Lung (tissue), 16 donors: ENCODE data around the gene PODXL2. TPM values are rescaled to one million over a fixed set of nuclear protein-coding genes. Genes with fewer than 3 reads are reported as not detected.

ENCODE experiments used
- ATAC-seq: fragments of 200-7000 bp; cut with Tn5 transposase; one replicate; pipeline ENCODE4 v1.9.1; 2020; ENCODE audit warnings: moderate number of reproducible peaks; ENCODE audit not compliant: insufficient read depth, low FRiP score
- DNase-seq, 3 donors: peaks; one replicate each; pipeline ENCODE4 v3.0.0-alpha.2; 2013 to 2017
- H3K27ac ChIP-seq, 2 donors: one replicate each; pipeline ENCODE4 v1.5.1; 2013; ENCODE audit warnings: mild to moderate bottlenecking in 2 of 2, moderate library complexity in 2 of 2, control low read depth in 1 of 2, inconsistent platforms in 1 of 2, low read depth in 1 of 2, low read length in 1 of 2
- H3K27me3 ChIP-seq, 3 donors: one replicate each; pipeline ENCODE4 v1.5.1; 2013; ENCODE audit warnings: low read length in 2 of 3; ENCODE audit not compliant: control insufficient read depth in 3 of 3, insufficient read depth in 3 of 3
- H3K36me3 ChIP-seq, 4 donors: one replicate each; pipeline ENCODE4 v1.5.1; 2013; ENCODE audit warnings: low read length in 4 of 4, mild to moderate bottlenecking in 1 of 4, moderate library complexity in 1 of 4; ENCODE audit not compliant: control insufficient read depth in 4 of 4, insufficient read depth in 4 of 4
- H3K4me1 ChIP-seq, 5 donors: one replicate each; pipeline ENCODE4 v1.5.1; 2013; ENCODE audit warnings: low read length in 5 of 5, mild to moderate bottlenecking in 2 of 5, moderate library complexity in 1 of 5; ENCODE audit not compliant: control insufficient read depth in 5 of 5, insufficient read depth in 5 of 5
- H3K4me3 ChIP-seq: one replicate; pipeline ENCODE4 v1.5.1; 2013; ENCODE audit warnings: mild to moderate bottlenecking, control low read depth, moderate library complexity
- H3K9ac ChIP-seq, 2 donors: one replicate each; pipeline ENCODE4 v1.5.1; 2013; ENCODE audit warnings: low read length in 2 of 2, control low read depth in 1 of 2; ENCODE audit not compliant: insufficient read depth in 1 of 2
- H3K9me3 ChIP-seq, 4 donors: one replicate each; pipeline ENCODE4 v1.5.1; 2013; ENCODE audit warnings: low read length in 3 of 4, mild to moderate bottlenecking in 1 of 4, moderate library complexity in 1 of 4; ENCODE audit not compliant: control insufficient read depth in 4 of 4, insufficient read depth in 3 of 4
- CTCF ChIP-seq: IDR thresholded peaks from 2 replicates; pipeline ENCODE4 v1.5.1; 2012; ENCODE audit warnings: mild to moderate bottlenecking; ENCODE audit errors: control extremely low read depth, extremely low read depth
- WGBS, 2 donors: extraction: QIAGEN DNeasy Blood & Tissue Kit; methylation state at CpG; one replicate each; pipeline ENCODE4 v1.1.7; 2013; 5-methylcytosine and 5-hydroxymethylcytosine counted together
- long read RNA-seq, 5 donors: transcript quantifications; one replicate each; lab custom pipeline, GENCODE V29; 2026
- polyA plus RNA-seq, 2 donors: library from polyadenylated mRNA; stranded (reverse); fragments of 200-250 nt; gene quantifications; one replicate each; pipeline ENCODE4 v1.2.1, GENCODE V29; 2013
- total RNA-seq, 2 donors: library from RNA; depleted of rRNA in 1 of 2; stranded (reverse); fragments of >200 nt in 1 of 2; gene quantifications; one replicate each; pipeline ENCODE4 v1.2.1, GENCODE V29; 2014 to 2021
- donor health status: control.
- donor health status: control.
- donor health status: Bipolar disorder and iron deficiency.
- donor health status: healthy.
- donor health status: DM: yes; HTN: yes; CAD: no.

Gene PODXL2, protein sequence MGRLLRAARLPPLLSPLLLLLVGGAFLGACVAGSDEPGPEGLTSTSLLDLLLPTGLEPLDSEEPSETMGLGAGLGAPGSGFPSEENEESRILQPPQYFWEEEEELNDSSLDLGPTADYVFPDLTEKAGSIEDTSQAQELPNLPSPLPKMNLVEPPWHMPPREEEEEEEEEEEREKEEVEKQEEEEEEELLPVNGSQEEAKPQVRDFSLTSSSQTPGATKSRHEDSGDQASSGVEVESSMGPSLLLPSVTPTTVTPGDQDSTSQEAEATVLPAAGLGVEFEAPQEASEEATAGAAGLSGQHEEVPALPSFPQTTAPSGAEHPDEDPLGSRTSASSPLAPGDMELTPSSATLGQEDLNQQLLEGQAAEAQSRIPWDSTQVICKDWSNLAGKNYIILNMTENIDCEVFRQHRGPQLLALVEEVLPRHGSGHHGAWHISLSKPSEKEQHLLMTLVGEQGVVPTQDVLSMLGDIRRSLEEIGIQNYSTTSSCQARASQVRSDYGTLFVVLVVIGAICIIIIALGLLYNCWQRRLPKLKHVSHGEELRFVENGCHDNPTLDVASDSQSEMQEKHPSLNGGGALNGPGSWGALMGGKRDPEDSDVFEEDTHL
- total RNA-seq, result 1 to 10 TPM; 4.7 to 7.3 TPM
- polyA plus RNA-seq, result 1 to 10 TPM; 3.1 to 4.6 TPM
- long read RNA-seq, donor 1, transcript PODXL2-201 (8 exons, 2,186 nt), result major isoform, 11 of 11 reads
- long read RNA-seq, donor 1, partial matches to known transcripts, result 0 of 11 reads
- long read RNA-seq, donor 1, other reads (novel, unspliced or antisense), result 0 of 11 reads
- long read RNA-seq, donor 2, transcript PODXL2-201 (8 exons, 2,186 nt), result major isoform, 5 of 5 reads
- long read RNA-seq, donor 2, partial matches to known transcripts, result 0 of 5 reads
- long read RNA-seq, donor 2, other reads (novel, unspliced or antisense), result 0 of 5 reads
- long read RNA-seq, donor 3, partial matches to known transcripts, result 0 of 1 reads
- long read RNA-seq, donor 3, other reads (novel, unspliced or antisense), result 0 of 1 reads
- long read RNA-seq, donor 4, partial matches to known transcripts, result 0 of 1 reads
- long read RNA-seq, donor 4, other reads (novel, unspliced or antisense), result 0 of 1 reads
- long read RNA-seq, donor 5, transcript PODXL2-201 (8 exons, 2,186 nt), result major isoform, 9 of 16 reads
- long read RNA-seq, donor 5, partial matches to known transcripts, result 7 of 16 reads
- long read RNA-seq, donor 5, other reads (novel, unspliced or antisense), result 0 of 16 reads

DNA sequence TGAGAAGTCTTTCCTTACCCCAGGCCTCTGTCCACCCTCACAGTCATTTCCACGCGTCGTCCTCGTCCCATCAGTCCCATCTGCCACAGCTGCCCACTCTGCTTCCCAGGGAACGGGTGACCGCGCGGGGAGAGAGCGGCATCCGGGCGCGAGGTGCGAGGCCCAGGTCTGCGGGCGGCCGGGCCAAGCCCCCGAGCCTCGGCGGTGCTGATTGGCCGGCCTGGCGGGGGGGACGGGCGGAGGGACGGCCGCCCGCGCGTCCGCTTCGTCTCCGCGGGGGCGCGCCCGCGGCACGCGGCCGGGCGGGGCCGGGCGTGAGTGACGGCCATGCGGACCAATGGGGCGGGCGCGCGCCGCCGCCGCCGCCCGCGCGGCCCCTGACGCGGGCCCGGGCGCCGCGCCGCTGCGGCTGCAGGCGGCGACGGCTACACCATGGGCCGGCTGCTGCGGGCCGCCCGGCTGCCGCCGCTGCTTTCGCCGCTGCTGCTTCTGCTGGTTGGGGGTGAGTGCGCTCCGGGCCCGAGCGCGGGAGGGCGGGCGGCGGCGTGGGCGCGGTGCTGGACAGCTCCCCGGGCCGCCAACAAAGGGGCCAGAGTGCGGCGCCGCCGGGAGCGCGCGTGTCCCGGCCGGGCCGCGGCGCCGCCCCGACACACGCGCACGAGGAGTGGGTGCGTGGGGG, at the start of gene PODXL2:
Gene PODXL2, plus strand, starts transcription at position 398 of the 679 bp plus-strand sequence. Its CDS starts 35 bp downstream, at position 433.
- Histone ChIP-seq H3K4me3 (peak within 1 kb of the TSS; percentile 47), H3K9me3 (peaks cover 0 to 3% (median 0%) of the 10 kb centered on the region in 4 donors), H3K27ac (no peak within 1 kb of the TSS), H3K27me3 (peaks cover 0 to 15% (median 3%) of the 10 kb centered on the region in 3 donors), H3K36me3 (no peaks in the 10 kb centered on the region), H3K4me1 (peaks cover 0 to 16% (median 15%) of the 10 kb centered on the region in 5 donors), H3K9ac (no peak within 1 kb of the TSS)
- DNase-seq, result peak; percentile 59 to 80 (median 73)
- no peak for TF ChIP-seq CTCF
- WGBS, 2 donors, result 7 to 9% methylated on average over 35 to 105 of the region's 105 CpGs
- peak; percentile 55 for ATAC-seq

DNA sequence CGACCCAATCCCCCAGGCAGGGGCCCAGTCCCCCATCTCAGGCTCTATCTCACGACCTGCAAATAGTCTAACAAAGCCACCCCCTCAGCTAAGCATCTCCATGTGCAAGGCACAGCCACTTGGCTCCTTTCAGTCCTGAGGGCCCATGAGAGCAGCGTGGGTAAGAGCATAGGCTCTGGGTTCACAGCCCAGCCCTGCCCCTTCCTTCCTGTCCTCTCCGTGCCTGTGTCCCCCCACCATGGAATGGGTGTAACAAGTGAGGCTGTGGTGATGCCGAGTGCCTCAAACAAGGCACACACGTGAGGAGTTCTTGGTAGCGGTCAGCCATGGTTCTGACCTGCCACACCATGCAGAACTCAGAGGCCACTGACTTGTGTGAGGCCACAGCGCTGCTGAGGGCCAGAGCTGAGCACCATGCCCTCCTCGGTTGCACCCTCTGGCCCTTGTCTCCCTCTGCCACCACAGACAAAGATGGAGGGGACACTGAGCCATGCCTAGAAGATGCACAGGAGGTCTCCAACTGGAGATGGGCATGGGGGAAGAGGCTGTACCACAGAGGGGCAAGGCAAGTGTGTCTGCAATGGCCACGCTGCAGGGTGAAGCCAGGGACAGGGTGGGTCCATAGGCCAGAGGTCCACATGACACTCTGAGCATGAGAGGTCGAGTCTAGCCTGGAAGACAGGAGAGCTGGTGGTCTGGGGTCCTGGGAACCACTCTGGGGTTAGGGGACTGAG, 48.5 kb upstream of the PODXL2 start:
- 71 to 77% methylated on average over 11 of the region's 11 CpGs for WGBS, 2 donors
- H3K36me3 ChIP-seq, result peaks cover 0 to 40% (median 9%) of the 10 kb centered on the region in 4 donors
- no peaks in the 10 kb centered on the region for H3K9me3 ChIP-seq
- no peak for TF ChIP-seq CTCF
- no peak overlapping the region for H3K27ac ChIP-seq
- H3K4me1 ChIP-seq, result peaks cover 0 to 14% (median 0%) of the 10 kb centered on the region in 5 donors
- H3K4me3 ChIP-seq, result no peak overlapping the region
- ATAC-seq (no peak), DNase-seq (no peak)
- no peak overlapping the region for H3K9ac ChIP-seq
- no peaks in the 10 kb centered on the region for H3K27me3 ChIP-seq

DNA sequence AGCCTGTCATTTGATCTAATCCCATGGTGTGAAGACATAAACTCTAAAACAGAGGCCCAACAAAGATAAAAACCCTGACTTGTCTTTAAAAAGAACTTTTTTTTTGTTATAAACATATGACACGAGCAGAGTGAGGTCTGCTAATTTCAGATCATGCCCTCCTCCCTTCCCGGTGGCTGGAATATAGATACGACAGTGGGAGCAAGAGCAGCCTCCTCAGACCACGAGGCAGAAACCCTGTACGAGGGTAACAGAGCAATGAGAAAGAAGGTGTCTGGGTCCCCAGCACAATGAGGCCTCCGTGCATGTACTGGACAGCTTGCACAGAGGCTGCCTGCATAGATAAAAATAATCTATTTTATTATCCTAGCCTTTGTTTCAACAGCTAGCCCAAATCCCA, 44.3 kb upstream of the PODXL2 start:
- no peak for TF ChIP-seq CTCF
- no peak overlapping the region for H3K9ac ChIP-seq
- 93 to 97% methylated on average over 6 of the region's 6 CpGs for WGBS, 2 donors
- no peak overlapping the region for H3K4me3 ChIP-seq
- peaks cover 0 to 32% (median 10%) of the 10 kb centered on the region in 5 donors for H3K4me1 ChIP-seq
- no peak for ATAC-seq
- H3K27me3 ChIP-seq, result no peaks in the 10 kb centered on the region
- H3K27ac ChIP-seq, result no peak overlapping the region
- H3K36me3 ChIP-seq, result peaks cover 0 to 11% (median under 1%) of the 10 kb centered on the region in 4 donors
- no peak for DNase-seq
- no peaks in the 10 kb centered on the region for H3K9me3 ChIP-seq
